Measurements from ENCODE around the gene PCSK5. TPM values are rescaled to one million over a fixed set of nuclear protein-coding genes. Genes with fewer than 3 reads are reported as not detected.

The PCSK5 gene
- polyA plus RNA-seq, 1 experiment: 0.74 TPM

GRCh38 chr9:76007935-76008334 lies 117.5 kb downstream of the PCSK5 start:
- no peak for TF ChIP-seq CTCF (IDR thresholded peaks at IDR 0.05; ENCODE audit: insufficient read depth, low read depth, low read length)
- ChIA-PET POLR2A (no interaction called here), CTCF (interaction anchor here (0.8 kb wide), 1 partner anchor 14 kb away, joined by 3 read pairs; no protein-coding TSS in a partner anchor)

GRCh38 chr9:76013809-76014208 lies 123.3 kb downstream of the PCSK5 start:
- no peaks in the 10 kb centered on the region for H3K27me3 ChIP-seq (ENCODE audit: control insufficient read depth, insufficient read depth, low read length)
- no peak for DNase-seq (ENCODE audit: low read depth)
- no peaks in the 10 kb centered on the region for H3K36me3 ChIP-seq (ENCODE audit: control insufficient read depth, insufficient read depth, low read length)
- POLR2A ChIA-PET: no interaction called here
- CTCF ChIA-PET: no interaction called here
- no peak overlapping the region for H3K4me3 ChIP-seq (ENCODE audit: low read depth, low read length)
- TF ChIP-seq CTCF (IDR thresholded peaks at IDR 0.05; ENCODE audit: insufficient read depth, low read depth, low read length): no peak

More at GRCh38 chr9:76007935-76008334, 117.5 kb downstream of the PCSK5 start:
- Histone ChIP-seq H3K36me3 (ENCODE audit: control insufficient read depth, insufficient read depth, low read length) (no peaks in the 10 kb centered on the region), H3K4me3 (ENCODE audit: low read depth, low read length) (no peak overlapping the region), H3K27me3 (ENCODE audit: control insufficient read depth, insufficient read depth, low read length) (no peaks in the 10 kb centered on the region)
- no peak for DNase-seq (ENCODE audit: low read depth)

GRCh38 chr9:76018235-76018634 lies 127.8 kb downstream of the PCSK5 start:
- Histone ChIP-seq H3K27me3 (ENCODE audit: control insufficient read depth, insufficient read depth, low read length) (no peaks in the 10 kb centered on the region), H3K36me3 (ENCODE audit: control insufficient read depth, insufficient read depth, low read length) (no peaks in the 10 kb centered on the region), H3K4me3 (ENCODE audit: low read depth, low read length) (no peak overlapping the region)
- no peak for TF ChIP-seq CTCF (IDR thresholded peaks at IDR 0.05; ENCODE audit: insufficient read depth, low read depth, low read length)
- CTCF ChIA-PET: no interaction called here
- POLR2A ChIA-PET: no interaction called here
- no peak for DNase-seq (ENCODE audit: low read depth)

- no peak for DNase-seq (ENCODE audit: low read depth)
- POLR2A ChIA-PET: no interaction called here
Observed at GRCh38 chr9:76018761-76019160, 128.3 kb downstream of the PCSK5 start.

GRCh38 chr9:76020652-76021051 lies 130.2 kb downstream of the PCSK5 start:
- H3K36me3 ChIP-seq (ENCODE audit: control insufficient read depth, insufficient read depth, low read length): no peaks in the 10 kb centered on the region
- ChIA-PET POLR2A (no interaction called here), CTCF (no interaction called here)
- no peak for TF ChIP-seq CTCF (IDR thresholded peaks at IDR 0.05; ENCODE audit: insufficient read depth, low read depth, low read length)
- DNase-seq (ENCODE audit: low read depth): no peak
- no peak overlapping the region for H3K4me3 ChIP-seq (ENCODE audit: low read depth, low read length)
- H3K27me3 ChIP-seq (ENCODE audit: control insufficient read depth, insufficient read depth, low read length): no peaks in the 10 kb centered on the region

More at GRCh38 chr9:76018761-76019160, 128.3 kb downstream of the PCSK5 start:
- CTCF ChIA-PET: no interaction called here
- Histone ChIP-seq H3K4me3 (ENCODE audit: low read depth, low read length) (no peak overlapping the region), H3K27me3 (ENCODE audit: control insufficient read depth, insufficient read depth, low read length) (no peaks in the 10 kb centered on the region), H3K36me3 (ENCODE audit: control insufficient read depth, insufficient read depth, low read length) (no peaks in the 10 kb centered on the region)
- no peak for TF ChIP-seq CTCF (IDR thresholded peaks at IDR 0.05; ENCODE audit: insufficient read depth, low read depth, low read length)
